Adrenal gland (tissue), 5 donors: ENCODE measurements around the gene TSPAN4.

ENCODE experiments used
- POLR2A ChIP-seq, 2 donors: fragments of 450-650 bp; IDR thresholded peaks; one replicate each; pipeline ENCODE4 v1.6.1; 2017; ENCODE audit warnings: antibody characterized with exemption in 2 of 2, mild to moderate bottlenecking in 2 of 2, moderate library complexity in 1 of 2
- TF ChIP-seq, protein P1 (sequence below), 6 experiments: fragments of 450-650 bp in 4 of 6; fragments of 200-600 bp in 2 of 6; sonication (generic) in 1 of 6; IDR thresholded peaks; 1 replicate in 5 of 6; 2 replicates in 1 of 6; pipeline versions ENCODE4 v1.5.1 to v1.8.0; 2016 to 2021; ENCODE audit warnings: antibody characterized with exemption in 6 of 6, mild to moderate bottlenecking in 2 of 6, moderate library complexity in 1 of 6
- donor health status: DM: no; HTN: no; CAD: no.

DNA sequence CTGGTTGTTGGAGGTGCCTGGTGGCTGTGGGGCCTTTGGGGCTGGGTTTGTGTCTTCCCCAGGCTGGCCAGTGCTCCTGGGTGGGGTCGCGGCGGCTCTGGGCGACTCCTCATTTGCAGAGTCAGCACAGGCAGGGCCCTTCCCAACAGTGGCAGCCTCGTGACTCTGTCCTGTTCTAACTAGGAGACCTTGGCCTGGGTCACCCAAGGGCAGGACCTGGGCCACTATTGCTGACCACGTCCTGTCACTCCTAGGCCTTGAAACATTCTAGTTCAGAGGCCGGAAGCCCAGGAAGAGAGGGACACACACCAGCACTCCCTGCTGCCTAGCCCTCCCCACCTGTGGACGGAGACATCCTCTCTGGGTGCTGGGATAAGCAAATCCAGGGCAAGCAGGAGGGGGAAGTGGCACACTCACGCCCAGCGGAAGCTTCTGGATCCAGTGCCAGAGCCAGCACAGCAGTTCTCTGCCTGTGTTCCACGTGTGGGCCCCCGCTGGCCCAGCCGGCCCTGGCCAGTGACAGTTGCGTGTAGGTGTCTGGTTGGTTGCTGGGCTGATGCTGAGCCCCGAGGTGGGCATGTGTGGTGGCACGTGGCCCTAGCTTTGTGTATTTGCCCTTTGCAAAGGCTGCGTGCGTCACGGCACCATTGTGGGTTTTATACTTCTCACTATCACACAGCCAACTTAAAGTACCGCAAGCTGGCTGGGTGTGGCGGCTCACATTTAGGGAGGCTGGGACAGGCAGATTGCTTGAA lies 72.3 kb downstream of the TSPAN4 start:
- TF ChIP-seq POLR2A (IDR thresholded peaks at IDR 0.05) = peak; percentile 33 to 35
- TF ChIP-seq, protein P1, sequence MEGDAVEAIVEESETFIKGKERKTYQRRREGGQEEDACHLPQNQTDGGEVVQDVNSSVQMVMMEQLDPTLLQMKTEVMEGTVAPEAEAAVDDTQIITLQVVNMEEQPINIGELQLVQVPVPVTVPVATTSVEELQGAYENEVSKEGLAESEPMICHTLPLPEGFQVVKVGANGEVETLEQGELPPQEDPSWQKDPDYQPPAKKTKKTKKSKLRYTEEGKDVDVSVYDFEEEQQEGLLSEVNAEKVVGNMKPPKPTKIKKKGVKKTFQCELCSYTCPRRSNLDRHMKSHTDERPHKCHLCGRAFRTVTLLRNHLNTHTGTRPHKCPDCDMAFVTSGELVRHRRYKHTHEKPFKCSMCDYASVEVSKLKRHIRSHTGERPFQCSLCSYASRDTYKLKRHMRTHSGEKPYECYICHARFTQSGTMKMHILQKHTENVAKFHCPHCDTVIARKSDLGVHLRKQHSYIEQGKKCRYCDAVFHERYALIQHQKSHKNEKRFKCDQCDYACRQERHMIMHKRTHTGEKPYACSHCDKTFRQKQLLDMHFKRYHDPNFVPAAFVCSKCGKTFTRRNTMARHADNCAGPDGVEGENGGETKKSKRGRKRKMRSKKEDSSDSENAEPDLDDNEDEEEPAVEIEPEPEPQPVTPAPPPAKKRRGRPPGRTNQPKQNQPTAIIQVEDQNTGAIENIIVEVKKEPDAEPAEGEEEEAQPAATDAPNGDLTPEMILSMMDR (IDR thresholded peaks at IDR 0.05) = no peak
